HCT116 (cell line): ENCODE measurements around the gene BTBD3.

Experiments
- ELF1 ChIP-seq: IDR thresholded peaks from 2 replicates; pipeline ENCODE4 v1.6.1; 2012; ENCODE audit warnings: low read depth, borderline replicate concordance
- POLR2AphosphoS5 ChIP-seq: IDR thresholded peaks from 2 replicates; pipeline ENCODE4 v1.6.1; 2011; ENCODE audit warnings: mild to moderate bottlenecking, low read depth, low read length, moderate library complexity
- TF ChIP-seq, protein P1 (sequence below), 3 experiments: fragments of 200-600 bp in 1 of 3; sonication (generic) in 1 of 3; IDR thresholded peaks in 2 of 3; conservative IDR thresholded peaks in 1 of 3; 2 replicates each; pipeline ENCODE4 v1.5.1; 2012 to 2017; ENCODE audit warnings: low read depth in 2 of 3, low read length in 2 of 3, antibody characterized with exemption in 1 of 3, borderline replicate concordance in 1 of 3, control low read depth in 1 of 3, mild to moderate bottlenecking in 1 of 3, mixed read lengths in 1 of 3, mixed run types in 1 of 3, moderate library complexity in 1 of 3; ENCODE audit not compliant: insufficient read depth in 1 of 3

DNA sequence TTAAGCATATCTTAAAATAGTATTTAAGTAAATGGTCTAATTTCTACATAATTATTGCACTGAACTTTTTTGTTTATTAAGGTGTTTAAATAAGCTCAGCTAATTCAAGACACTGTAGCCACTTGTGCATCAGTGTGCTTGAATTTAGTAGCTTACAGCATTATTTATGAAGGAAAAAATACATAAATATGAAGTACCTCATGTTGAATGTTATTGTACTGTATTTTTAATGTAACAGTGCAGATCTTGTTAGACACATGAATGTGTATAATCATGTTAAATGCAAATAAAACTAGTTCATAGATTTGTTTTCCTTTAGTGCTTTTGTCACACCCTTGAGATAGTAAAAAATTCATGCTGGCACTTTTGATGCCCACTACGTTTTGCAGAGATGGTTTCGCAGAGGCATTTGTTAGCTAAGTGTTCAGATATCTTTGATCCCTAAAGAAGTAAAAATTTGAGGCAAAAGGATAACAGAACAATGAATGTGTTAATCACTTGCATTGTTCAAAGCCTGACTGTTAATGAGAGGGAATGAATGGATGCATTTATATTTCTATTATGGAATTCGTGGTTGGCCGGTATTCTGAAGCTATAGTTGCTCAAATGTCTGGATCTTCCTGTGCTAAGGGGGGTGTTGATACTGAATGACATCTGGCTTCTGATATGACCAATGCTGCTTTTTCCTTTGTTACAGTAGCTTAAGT, 8.8 kb downstream of the BTBD3 start:
- TF ChIP-seq POLR2AphosphoS5 (no peak), ELF1 (no peak)
- TF ChIP-seq, protein P1, sequence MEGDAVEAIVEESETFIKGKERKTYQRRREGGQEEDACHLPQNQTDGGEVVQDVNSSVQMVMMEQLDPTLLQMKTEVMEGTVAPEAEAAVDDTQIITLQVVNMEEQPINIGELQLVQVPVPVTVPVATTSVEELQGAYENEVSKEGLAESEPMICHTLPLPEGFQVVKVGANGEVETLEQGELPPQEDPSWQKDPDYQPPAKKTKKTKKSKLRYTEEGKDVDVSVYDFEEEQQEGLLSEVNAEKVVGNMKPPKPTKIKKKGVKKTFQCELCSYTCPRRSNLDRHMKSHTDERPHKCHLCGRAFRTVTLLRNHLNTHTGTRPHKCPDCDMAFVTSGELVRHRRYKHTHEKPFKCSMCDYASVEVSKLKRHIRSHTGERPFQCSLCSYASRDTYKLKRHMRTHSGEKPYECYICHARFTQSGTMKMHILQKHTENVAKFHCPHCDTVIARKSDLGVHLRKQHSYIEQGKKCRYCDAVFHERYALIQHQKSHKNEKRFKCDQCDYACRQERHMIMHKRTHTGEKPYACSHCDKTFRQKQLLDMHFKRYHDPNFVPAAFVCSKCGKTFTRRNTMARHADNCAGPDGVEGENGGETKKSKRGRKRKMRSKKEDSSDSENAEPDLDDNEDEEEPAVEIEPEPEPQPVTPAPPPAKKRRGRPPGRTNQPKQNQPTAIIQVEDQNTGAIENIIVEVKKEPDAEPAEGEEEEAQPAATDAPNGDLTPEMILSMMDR (IDR thresholded peaks at IDR 0.05 in 2 of 3, conservative IDR thresholded peaks at IDR 0.05 in 1 of 3; ENCODE audit: borderline replicate concordance in 1 of 3, insufficient read depth in 1 of 3, low read depth in 2 of 3, low read length in 2 of 3): no peak
